ENCODE data around the gene SAA2. TPM values are rescaled to one million over a fixed set of nuclear protein-coding genes. Genes with fewer than 3 reads are reported as not detected.
A peak's percentile ranks its signal among the peaks of the same experiment; 100 is the strongest.
"Not testable (repeated sequence)": the region's sequence is repeated elsewhere in the genome, so short reads cannot be mapped to it uniquely, and the experiment has no call there.

The SAA2 gene
- total RNA-seq, 2 donors from 2014 or later = 4.2 to 14.2 TPM

DNA sequence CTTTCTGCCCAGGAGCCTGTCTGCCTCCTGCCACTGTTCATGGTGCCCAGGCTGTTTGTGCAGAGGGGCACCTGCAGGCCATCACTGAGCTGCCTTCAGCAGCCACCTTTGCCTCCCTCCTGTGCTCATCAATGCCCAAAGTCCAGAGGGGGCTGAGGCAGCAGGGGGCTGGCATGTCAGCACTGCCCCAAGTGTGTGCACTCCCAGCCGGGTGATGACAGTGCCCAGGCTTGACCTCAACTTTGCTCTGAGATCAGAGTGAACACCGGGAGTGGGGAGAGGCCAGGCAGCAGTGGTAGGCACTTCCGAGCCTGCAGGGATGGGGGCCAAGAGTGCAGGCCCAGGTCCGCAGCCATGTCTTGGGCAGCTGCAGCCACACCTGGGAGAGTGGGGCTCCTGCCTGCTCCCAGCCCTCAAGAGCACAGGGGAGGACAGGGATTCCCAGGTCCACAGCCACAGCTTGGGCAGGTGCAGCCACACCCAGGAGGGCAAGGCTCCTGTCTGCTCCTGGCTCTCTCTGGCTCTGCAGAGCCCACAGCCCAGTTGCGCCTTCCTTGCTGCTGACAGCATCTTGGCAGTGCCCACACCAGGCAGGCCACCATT is 27.1 kb downstream of the SAA2 start:
- Histone ChIP-seq H3K9me3 (no peaks in the 10 kb centered on the region), H3K27ac (no peak overlapping the region), H3K36me3 (no peaks in the 10 kb centered on the region), H3K9ac (ENCODE audit: low read depth in 2 of 2, low read length in 2 of 2) (no peak overlapping the region), H3K4me1 (no peaks in the 10 kb centered on the region), H3K4me3 (no peak overlapping the region), H3K27me3 (no peaks in the 10 kb centered on the region)
- intact Hi-C loops (cut with DNase I) = no loop called here
- DNase-seq = no peak
- TF ChIP-seq, protein P1, sequence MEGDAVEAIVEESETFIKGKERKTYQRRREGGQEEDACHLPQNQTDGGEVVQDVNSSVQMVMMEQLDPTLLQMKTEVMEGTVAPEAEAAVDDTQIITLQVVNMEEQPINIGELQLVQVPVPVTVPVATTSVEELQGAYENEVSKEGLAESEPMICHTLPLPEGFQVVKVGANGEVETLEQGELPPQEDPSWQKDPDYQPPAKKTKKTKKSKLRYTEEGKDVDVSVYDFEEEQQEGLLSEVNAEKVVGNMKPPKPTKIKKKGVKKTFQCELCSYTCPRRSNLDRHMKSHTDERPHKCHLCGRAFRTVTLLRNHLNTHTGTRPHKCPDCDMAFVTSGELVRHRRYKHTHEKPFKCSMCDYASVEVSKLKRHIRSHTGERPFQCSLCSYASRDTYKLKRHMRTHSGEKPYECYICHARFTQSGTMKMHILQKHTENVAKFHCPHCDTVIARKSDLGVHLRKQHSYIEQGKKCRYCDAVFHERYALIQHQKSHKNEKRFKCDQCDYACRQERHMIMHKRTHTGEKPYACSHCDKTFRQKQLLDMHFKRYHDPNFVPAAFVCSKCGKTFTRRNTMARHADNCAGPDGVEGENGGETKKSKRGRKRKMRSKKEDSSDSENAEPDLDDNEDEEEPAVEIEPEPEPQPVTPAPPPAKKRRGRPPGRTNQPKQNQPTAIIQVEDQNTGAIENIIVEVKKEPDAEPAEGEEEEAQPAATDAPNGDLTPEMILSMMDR (IDR thresholded peaks at IDR 0.05) = no peak

DNA sequence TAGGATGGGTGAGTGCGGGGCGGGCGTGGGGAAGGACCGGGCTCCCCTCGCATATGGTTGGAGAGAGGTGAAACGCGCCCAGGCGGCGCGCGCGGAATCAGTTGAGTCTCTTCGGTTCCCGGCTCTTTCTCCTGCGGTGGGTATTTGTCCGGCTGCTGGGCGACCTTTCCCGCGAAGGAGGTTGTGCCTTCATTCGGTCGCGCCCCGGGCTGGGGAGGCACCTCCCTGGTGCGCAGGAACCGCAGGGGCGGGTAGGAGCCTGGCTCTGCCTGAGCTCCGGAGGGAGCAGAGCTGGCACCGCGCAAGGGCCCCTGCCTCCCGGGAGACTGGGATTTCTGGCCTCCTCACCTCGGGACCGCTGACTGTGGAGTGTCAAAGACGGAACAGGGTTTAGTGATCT is 39.4 kb downstream of the SAA2 start:
- Histone ChIP-seq H3K4me3 (no peak overlapping the region), H3K9ac (ENCODE audit: low read depth in 2 of 2, low read length in 2 of 2) (no peak overlapping the region), H3K9me3 (no peaks in the 10 kb centered on the region), H3K27me3 (no peaks in the 10 kb centered on the region), H3K27ac (no peak overlapping the region), H3K4me1 (no peaks in the 10 kb centered on the region), H3K36me3 (no peaks in the 10 kb centered on the region)
- TF ChIP-seq, protein P1 (IDR thresholded peaks at IDR 0.05) = no peak
- DNase-seq = no peak
- intact Hi-C loops (cut with DNase I) = no loop called here

GRCh38 chr11:18204771-18205170 is 43.7 kb downstream of the SAA2 start:
- Histone ChIP-seq H3K4me1 (no peaks in the 10 kb centered on the region), H3K4me3 (no peak overlapping the region), H3K36me3 (no peaks in the 10 kb centered on the region), H3K27me3 (no peaks in the 10 kb centered on the region), H3K27ac (no peak overlapping the region), H3K9me3 (no peaks in the 10 kb centered on the region), H3K9ac (ENCODE audit: low read depth in 2 of 2, low read length in 2 of 2) (no peak overlapping the region)
- TF ChIP-seq, protein P1 (IDR thresholded peaks at IDR 0.05) = no peak
- DNase-seq = no peak
- intact Hi-C loops (cut with DNase I) = no loop called here

GRCh38 chr11:18204220-18204619 is 44.2 kb downstream of the SAA2 start:
- Histone ChIP-seq H3K27ac (no peak overlapping the region), H3K36me3 (no peaks in the 10 kb centered on the region), H3K4me3 (no peak overlapping the region), H3K9ac (ENCODE audit: low read depth in 2 of 2, low read length in 2 of 2) (no peak overlapping the region), H3K27me3 (no peaks in the 10 kb centered on the region), H3K9me3 (no peaks in the 10 kb centered on the region), H3K4me1 (no peaks in the 10 kb centered on the region)
- intact Hi-C loops (cut with DNase I) = no loop called here
- DNase-seq = no peak
- TF ChIP-seq, protein P1 (IDR thresholded peaks at IDR 0.05) = no peak

GRCh38 chr11:18203723-18204122 is 44.7 kb downstream of the SAA2 start:
- Histone ChIP-seq H3K27me3 (no peaks in the 10 kb centered on the region), H3K4me1 (no peaks in the 10 kb centered on the region), H3K4me3 (no peak overlapping the region), H3K9ac (ENCODE audit: low read depth in 2 of 2, low read length in 2 of 2) (no peak overlapping the region), H3K36me3 (no peaks in the 10 kb centered on the region), H3K9me3 (no peaks in the 10 kb centered on the region), H3K27ac (no peak overlapping the region)
- DNase-seq = no peak
- intact Hi-C loops (cut with DNase I) = no loop called here
- TF ChIP-seq, protein P1 (IDR thresholded peaks at IDR 0.05) = peak; percentile 9

GRCh38 chr11:18197738-18198137 is 50.7 kb downstream of the SAA2 start:
- H3K9ac ChIP-seq (ENCODE audit: low read depth in 2 of 2, low read length in 2 of 2); H3K27ac ChIP-seq; DNase-seq; intact Hi-C loops (cut with DNase I); H3K4me1 ChIP-seq; H3K4me3 ChIP-seq; H3K27me3 ChIP-seq; H3K36me3 ChIP-seq; H3K9me3 ChIP-seq: not testable (repeated sequence)
